22Rv1 (cell line): Measurements from ENCODE around the gene ZSCAN9.

Experiments used
- H3K27ac ChIP-seq: fragments of 450-650 bp; 2 replicates; pipeline ENCODE4 v1.5.1; 2017
- CTCF ChIP-seq: fragments of 450-650 bp; IDR thresholded peaks from 2 replicates; pipeline ENCODE4 v1.5.1; 2017; ENCODE audit warnings: mild to moderate bottlenecking
- ZFX ChIP-seq: fragments of 450-650 bp; IDR thresholded peaks from 2 replicates; pipeline ENCODE4 v1.6.1; 2017; ENCODE audit warnings: antibody characterized with exemption, borderline replicate concordance

The ZSCAN9 gene

GRCh38 chr6:28258877-28259777, 34.1 kb downstream of the ZSCAN9 start, which contains the start of gene NKAPL:
TSS of gene NKAPL (plus strand) at chr6:28259297. CDS start at chr6:28259372, 75 bp downstream.
- TF ChIP-seq CTCF (no peak), ZFX (no peak)

GRCh38 chr6:28263922-28264321, 38.8 kb downstream of the ZSCAN9 start:
- H3K27ac ChIP-seq: no peak overlapping the region
- TF ChIP-seq CTCF (no peak), ZFX (no peak)

More at GRCh38 chr6:28258877-28259777, 34.1 kb downstream of the ZSCAN9 start, which contains the start of gene NKAPL:
- H3K27ac ChIP-seq: no peak within 1 kb of the TSS

- no peak for TF ChIP-seq CTCF
- no peak for TF ChIP-seq ZFX
- H3K27ac ChIP-seq: no peak overlapping the region
Observed at GRCh38 chr6:28264834-28265401, 39.8 kb downstream of the ZSCAN9 start.

GRCh38 chr6:28266563-28266961, 41.5 kb downstream of the ZSCAN9 start:
- peak overlapping the region; percentile 70 for H3K27ac ChIP-seq
- no peak for TF ChIP-seq ZFX
- TF ChIP-seq CTCF: no peak

- TF ChIP-seq CTCF (no peak), ZFX (no peak)
- peak within 1 kb of the TSS; percentile 70 for H3K27ac ChIP-seq
Observed at GRCh38 chr6:28266962-28267694, 42.1 kb downstream of the ZSCAN9 start, which contains the start of gene ZSCAN26. TSS of gene ZSCAN26 (plus strand) at chr6:28267143. CDS start at chr6:28271920, 4,777 bp downstream.

- no peak for TF ChIP-seq ZFX
- TF ChIP-seq CTCF: no peak
- H3K27ac ChIP-seq: peak overlapping the region; percentile 70
Observed at GRCh38 chr6:28267695-28268059, 42.6 kb downstream of the ZSCAN9 start.
